Activated T-helper 1 cell treated with Interleukin-2 at 50 U/mL for 16 hours (primary cell): Measurements from ENCODE around the gene KCNK7.

Experiments
- DNase-seq: peaks from one replicate; pipeline ENCODE4 v3.0.0-alpha.2; 2020; ENCODE audit warnings: low read depth

The KCNK7 gene

DNA sequence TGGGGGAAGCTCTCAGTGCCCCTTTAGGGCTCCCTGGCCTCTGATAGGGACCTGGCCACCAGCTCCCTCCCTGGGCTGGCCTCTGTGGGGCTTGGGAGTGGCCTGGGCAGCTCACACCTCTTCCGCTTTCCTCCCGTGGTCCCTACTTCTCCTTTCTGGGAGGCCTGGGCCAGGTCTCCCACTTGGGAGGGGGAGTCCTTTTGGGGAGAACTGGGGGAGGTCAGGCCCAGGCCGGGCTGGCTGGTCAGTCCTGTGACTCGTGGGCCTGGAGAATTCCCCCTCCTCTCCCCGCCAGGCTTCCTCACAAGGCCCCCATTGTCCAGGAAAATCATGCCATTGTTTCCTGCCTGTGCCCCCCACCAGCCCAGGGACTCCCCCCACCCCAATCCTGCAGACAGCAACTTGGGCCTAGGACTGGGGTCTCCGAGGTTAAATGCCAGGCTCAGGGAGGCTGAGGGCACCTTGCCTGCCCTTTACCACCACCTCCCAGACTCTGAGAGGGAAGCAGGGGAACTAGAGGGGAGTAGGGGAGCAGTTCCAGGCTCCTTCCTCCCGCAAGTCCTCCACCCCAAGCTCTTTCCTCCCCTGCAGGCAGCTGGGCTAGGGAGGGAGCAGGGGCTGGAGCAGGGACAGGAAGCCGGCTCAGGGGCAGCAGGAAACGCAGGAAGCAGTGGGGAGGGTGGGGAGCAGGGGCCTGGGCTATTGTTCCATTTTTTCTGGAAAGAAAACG is 15.6 kb upstream of the KCNK7 start:
- no peak for DNase-seq

DNA sequence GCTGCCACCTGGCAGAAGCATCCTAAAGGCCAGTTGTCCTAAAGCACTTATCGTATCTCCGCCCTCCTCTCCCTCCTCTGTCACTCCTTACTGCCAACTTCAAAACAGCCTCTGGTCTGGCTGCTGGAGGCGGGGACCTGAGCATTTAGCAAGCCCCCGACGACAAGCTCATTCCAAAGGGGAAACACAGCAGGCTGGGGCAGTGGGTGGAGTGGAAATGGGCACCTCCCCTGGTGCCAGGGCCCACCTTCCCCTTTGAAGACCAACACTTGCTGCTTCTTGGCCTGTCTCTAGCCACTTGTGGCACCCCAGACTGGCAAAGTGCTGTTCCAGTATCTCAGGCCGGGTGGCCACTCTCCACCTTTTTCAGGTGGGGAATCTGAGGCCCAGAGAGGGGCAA is 14.8 kb upstream of the KCNK7 start:
- DNase-seq = no peak

DNA sequence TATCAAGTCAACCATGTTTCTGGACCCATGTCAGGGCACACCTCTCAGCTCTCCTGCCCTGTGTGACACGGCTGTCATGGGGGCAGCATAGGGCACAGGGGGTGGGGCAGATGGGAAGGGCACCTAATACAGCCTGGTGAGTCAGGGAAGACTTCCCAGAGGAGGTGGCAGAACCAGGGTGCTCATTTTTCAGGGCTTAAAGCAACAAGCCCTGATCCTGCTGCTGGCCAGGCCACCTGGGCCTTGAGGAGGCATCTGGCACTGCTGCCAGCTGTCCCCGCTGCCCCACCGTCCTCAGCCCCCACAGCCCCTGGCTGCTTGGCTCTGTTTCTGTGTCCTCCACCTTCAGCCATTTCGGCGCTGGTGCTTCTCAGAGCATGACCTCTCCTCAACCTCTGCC is 14.1 kb upstream of the KCNK7 start:
- no peak for DNase-seq

GRCh38 chr11:65609229-65609628 is 13.6 kb upstream of the KCNK7 start:
- DNase-seq = no peak

GRCh38 chr11:65607614-65608426 is 12.2 kb upstream of the KCNK7 start:
- DNase-seq = no peak

- no peak for DNase-seq
These were observed 11.4 kb upstream of the KCNK7 start for GRCh38 chr11:65606876-65607613.

- DNase-seq = no peak
These were observed 8.7 kb upstream of the KCNK7 start for GRCh38 chr11:65604258-65604657.

DNA sequence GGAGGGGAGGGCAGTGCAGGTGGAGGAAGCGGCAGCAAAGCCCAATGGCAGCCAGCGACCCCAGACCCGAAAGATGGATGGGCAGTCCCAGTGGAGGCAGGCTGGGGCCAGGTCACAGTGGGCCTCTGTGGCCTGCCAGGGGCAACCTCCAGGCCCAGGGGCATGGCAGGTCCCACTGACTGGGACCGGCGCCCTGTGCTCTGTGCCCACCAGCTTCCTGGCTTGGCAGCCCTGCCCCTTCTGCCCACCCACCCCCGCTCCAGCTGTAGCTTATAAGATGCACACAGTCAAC is 4.3 kb upstream of the KCNK7 start:
- no peak for DNase-seq

GRCh38 chr11:65599216-65599954 is 3.8 kb upstream of the KCNK7 start:
- DNase-seq = no peak

DNA sequence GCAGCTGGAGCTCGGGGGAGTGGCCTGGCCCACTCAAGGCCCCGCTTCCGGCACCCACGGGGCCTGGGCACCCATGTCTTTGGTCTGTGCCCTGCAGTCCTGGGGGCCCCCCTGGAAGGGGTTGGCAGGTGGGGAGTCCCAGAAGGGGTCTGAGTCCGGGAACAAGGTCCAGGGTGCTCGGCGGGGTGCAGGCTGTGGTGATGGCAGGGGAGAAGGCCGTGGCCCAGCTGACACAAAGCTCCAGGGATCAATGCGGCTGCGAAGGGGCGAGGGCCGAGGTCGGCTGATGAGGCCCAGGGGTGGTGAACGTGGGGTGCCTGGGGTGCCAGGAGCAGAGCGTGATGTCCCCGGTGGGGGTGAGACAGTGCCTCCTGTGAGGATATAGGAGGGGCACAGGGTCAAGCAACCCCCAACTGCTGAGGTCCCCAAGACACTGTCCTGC is 2.7 kb upstream of the KCNK7 start:
- no peak for DNase-seq

- no peak for DNase-seq
These were observed 920 bp upstream of the KCNK7 start for GRCh38 chr11:65596520-65596919.

DNA sequence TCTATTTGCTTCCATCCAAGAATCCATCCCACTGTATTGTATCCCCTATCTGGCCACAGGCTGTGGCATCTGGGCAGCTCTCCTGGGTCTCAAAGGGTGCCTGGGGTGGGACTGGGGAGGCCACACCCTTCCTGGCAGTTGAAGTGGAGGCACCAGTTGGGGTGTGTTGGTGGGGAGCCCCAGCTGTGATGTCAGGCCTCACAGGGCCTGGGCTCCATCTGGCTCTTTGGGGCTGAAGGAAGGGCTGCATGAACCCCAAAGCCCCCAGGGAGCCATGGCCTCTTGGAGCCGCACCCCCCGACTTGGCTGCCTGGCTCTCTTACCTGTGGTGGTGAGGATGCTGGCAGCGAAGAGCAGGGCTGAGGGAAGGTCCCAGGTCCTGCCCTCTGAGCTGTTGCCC is 469 bp downstream of the KCNK7 start:
- DNase-seq = no peak

- DNase-seq = no peak
These were observed 1.8 kb downstream of the KCNK7 start for GRCh38 chr11:65593518-65594414.

DNA sequence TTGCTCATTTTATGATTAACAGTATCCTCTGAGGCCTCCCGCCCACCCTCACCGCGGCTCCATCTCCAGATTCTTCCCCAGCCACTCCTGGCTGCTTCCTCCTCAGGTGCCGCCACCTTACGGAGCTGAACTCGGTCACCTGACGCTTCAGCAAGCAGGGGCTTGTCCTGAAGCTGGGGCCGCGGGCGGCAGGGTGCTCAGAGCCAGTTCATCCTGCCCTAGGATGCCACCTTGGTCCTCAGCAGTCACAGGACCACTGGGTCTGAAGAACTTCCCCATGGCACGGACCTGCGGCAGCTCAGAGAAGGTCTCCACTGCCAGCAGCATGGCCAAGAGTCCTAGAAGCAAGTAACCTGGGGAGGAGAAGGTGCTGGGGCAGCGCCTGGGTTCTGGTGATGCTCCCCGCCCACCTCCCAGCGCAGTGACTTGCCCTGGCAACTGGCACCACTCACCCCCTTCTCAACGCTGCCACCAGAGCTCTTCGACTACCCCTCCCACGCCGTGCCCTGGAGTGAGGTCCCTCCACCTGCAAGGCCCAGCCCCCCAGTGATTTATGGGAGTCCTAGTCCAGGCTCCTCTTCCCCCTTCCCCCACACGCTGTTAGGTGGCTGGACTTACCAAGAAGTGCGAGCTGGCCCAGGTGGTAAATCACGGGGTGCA is 2.6 kb downstream of the KCNK7 start:
- no peak for DNase-seq

DNA sequence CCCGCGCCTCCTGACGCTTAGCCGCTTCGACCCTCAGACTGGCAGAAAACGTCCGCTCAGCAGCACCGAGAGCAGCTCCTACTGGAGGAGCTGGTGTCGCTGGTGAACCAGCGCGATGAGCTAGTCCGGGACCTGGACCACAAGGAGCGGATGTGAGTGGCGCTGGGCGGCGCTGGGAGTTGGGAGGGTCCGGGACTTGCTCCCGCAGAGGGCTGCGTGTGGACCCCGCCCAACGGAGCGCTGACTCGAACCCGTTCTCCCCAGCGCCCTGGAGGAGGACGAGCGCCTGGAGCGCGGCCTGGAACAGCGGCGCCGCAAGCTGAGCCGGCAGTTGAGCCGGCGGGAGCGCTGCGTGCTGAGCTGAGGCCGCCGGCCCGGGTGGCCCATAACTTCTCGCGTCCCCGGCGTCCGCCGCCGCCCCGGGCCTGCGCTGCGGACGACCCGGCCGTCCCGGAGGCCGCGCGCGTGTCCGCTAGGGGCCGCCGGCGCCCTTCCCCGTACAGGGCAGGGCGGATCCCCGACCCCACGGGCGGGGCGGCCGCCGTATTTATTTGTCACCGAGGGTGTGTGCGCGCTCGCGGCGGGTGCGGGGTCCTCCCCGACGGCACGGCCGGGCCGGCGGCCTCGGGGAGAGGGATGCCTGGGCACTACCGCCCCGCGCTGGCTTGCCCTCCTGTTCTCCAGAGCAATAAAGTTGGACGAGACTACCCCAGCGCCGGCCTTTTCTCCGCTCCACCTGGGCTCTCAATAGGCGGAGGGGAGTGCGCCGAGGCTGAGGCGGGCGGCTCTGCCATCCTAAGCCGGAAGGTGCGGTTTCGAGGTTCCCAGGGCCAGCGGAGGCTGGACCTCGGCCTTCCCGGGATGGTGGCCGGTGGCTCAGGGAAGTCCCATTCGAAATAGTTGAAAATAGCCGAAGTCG is 3.4 kb downstream of the KCNK7 start:
- DNase-seq = no peak

GRCh38 chr11:65590240-65590738 is 5.3 kb downstream of the KCNK7 start:
- no peak for DNase-seq

DNA sequence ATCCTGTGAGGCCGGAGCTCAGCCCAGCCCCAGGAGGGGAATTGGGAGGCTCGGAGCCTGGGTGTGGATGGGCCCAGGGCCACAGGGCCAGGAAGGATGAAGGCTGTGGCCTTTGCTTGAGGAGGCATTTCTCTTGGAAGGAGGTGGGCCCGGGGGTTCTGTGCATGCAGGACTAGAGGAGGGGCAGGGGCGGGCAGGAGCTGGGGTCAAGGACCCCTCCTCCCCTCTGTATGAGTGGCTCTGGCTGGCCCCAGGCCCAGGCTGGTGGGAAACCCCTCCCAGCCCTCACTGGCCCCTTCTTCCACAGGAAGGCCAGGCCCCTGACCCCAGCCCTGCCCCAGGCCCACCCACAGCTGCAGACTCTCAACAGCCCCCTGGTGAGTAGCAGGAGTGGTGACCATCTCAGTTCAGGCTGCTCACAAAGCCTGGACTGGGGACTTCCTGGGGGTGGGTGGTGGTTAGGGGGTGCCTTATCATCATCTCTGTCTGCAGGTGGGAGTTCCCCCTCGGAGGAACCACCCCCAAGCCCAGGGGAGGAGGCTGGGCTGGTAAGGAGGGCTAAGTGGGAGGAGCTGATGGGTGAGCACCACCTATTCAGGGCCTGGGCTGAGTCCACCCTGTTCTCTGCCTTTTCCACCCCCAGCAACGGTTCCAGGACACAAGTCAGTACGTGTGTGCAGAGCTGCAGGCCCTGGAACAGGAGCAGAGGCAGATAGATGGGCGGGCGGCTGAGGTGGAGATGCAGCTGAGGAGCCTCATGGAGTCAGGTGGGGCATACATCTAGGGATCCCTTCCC is 6.0 kb downstream of the KCNK7 start:
- no peak for DNase-seq

DNA sequence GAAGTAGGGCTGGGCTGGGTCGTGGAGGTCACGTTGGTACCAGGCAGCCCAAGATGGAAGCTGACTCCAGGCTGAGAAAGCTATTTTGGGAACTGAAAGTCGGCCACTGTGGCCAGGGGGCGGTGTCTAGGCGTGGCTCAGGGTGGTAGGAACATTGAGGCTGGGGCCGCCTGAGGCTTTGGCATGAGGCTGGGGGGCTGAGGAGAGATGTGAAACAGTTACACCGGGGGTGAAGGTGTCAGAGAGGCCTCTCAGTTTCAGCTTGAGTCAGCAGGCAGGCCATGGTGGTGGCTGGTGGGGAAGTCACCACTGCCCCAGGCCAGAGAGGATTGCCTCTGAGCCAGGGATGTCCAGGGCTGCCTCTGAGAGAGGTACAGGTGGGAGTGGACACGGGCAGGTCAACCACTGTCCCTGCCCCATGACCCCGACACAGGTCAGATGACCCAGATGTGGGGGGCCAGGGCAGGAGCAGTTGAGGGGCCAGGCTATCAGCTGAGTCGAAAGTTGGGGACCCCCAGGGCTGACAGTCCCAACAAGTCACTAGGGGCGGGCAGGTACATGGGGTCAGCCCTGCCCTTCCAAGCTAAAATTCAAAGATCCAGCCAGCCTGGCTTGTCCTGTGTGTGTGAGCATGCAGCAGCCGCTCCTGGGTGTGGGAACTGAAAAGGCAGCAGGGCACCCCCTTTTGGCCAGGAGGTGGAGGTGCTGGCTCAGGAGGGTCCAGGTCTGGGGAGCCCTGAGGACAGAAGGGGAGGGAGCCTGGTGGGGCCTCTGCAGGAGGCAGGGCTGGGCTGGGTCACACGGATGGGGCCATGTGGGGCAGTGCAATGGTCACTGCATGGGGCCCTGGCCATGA is 7.2 kb downstream of the KCNK7 start:
- DNase-seq = peak; percentile 61
